Endothelial cell of umbilical vein (primary cell): ENCODE measurements around the gene KRTAP20-4. TPM values are rescaled to one million over a fixed set of nuclear protein-coding genes. Genes with fewer than 3 reads are reported as not detected.

ENCODE experiments used
- BruUV-seq: library from RNA; stranded (reverse); fragments of 400-500 nt; replicated peaks from 2 replicates; lab custom pipeline; 2021; lab: Mats Ljungman, UMichigan
- CTCF ChIA-PET: fragments of 300-600, 350-600 bp; sonication (Branson Sonifier 250); formaldehyde crosslinking; loops from one replicate; lab custom pipeline; 2021; ENCODE audit warnings: antibody characterized with exemption, inconsistent platforms; lab: Charles Lee
- POLR2A ChIA-PET: fragments of 300-600, 350-600 bp; sonication (Branson Sonifier 250); formaldehyde crosslinking; loops from one replicate; lab custom pipeline; 2021; ENCODE audit warnings: antibody characterized with exemption, inconsistent platforms; lab: Charles Lee
- DNase-seq: peaks from one replicate; pipeline ENCODE4 v3.0.0-alpha.2; 2011; ENCODE audit warnings: low read depth, low spot score
- FAIRE-seq: peaks from 2 replicates; lab custom pipeline; 2011; peaks lifted over from hg19 to GRCh38; lab: Jason Lieb, UNC
- H2AFZ ChIP-seq: 2 replicates; pipeline ENCODE4 v1.6.0; 2012; ENCODE audit warnings: low read depth, low read length, control low read depth, inconsistent platforms
- H3K27ac ChIP-seq: 2 replicates; pipeline ENCODE4 v1.5.1; 2011; ENCODE audit warnings: low read depth, mild to moderate bottlenecking, control low read depth, low read length, moderate library complexity; ENCODE audit not compliant: insufficient read depth
- H3K27me3 ChIP-seq, 2 experiments: 2 replicates each; pipeline versions ENCODE4 v1.6.0 to v1.6.1; 2011; ENCODE audit warnings: low read length in 2 of 2, mixed read lengths in 1 of 2; ENCODE audit not compliant: control insufficient read depth in 2 of 2, insufficient read depth in 2 of 2
- H3K36me3 ChIP-seq, 2 experiments: 2 replicates in 1 of 2; 3 replicates in 1 of 2; pipeline ENCODE4 v1.5.1; 2011; ENCODE audit warnings: low read length in 2 of 2, mild to moderate bottlenecking in 1 of 2, moderate library complexity in 1 of 2; ENCODE audit not compliant: control insufficient read depth in 2 of 2, insufficient read depth in 2 of 2; ENCODE audit errors: extremely low read depth in 1 of 2
- H3K4me1 ChIP-seq: 3 replicates; pipeline ENCODE4 v1.5.1; 2011; ENCODE audit warnings: mild to moderate bottlenecking, low read length; ENCODE audit not compliant: control insufficient read depth, insufficient read depth; ENCODE audit errors: extremely low read depth
- H3K4me2 ChIP-seq: 2 replicates; pipeline ENCODE4 v1.6.1; 2011; ENCODE audit warnings: low read length, control low read depth, mixed read lengths; ENCODE audit not compliant: insufficient read depth
- H3K4me3 ChIP-seq, 3 experiments: fragments of 200-600 bp in 1 of 3; sonication (generic), shearing (Covaris generic) in 1 of 3; replicated peaks in 1 of 3; 2 replicates each; pipeline ENCODE4 v1.5.1; 2011 to 2016; ENCODE audit warnings: control low read depth in 3 of 3, low read length in 3 of 3, mild to moderate bottlenecking in 2 of 3, inconsistent platforms in 1 of 3, low read depth in 1 of 3, moderate library complexity in 1 of 3; ENCODE audit not compliant: insufficient read depth in 1 of 3
- H3K79me2 ChIP-seq: 2 replicates; pipeline ENCODE4 v1.6.0; 2012; ENCODE audit warnings: low read length, inconsistent platforms; ENCODE audit not compliant: control insufficient read depth, insufficient read depth
- H3K9ac ChIP-seq: replicated peaks from 2 replicates; pipeline ENCODE3; 2011; ENCODE audit warnings: low read length, control low read depth; ENCODE audit not compliant: insufficient read depth; ENCODE audit errors: extremely low read depth
- H3K9me1 ChIP-seq: replicated peaks from 3 replicates; pipeline ENCODE4 v1.6.0; 2011; ENCODE audit warnings: mild to moderate bottlenecking, low read length; ENCODE audit not compliant: control insufficient read depth, insufficient read depth; ENCODE audit errors: extremely low read depth
- H3K9me3 ChIP-seq: replicated peaks from 2 replicates; pipeline ENCODE4 v1.5.1; 2012; ENCODE audit warnings: low read length, inconsistent platforms; ENCODE audit not compliant: control insufficient read depth, insufficient read depth
- H4K20me1 ChIP-seq: replicated peaks from 2 replicates; pipeline ENCODE3; 2011; ENCODE audit warnings: mild to moderate bottlenecking, low read length; ENCODE audit not compliant: control insufficient read depth, insufficient read depth; ENCODE audit errors: extremely low read depth
- EZH2 ChIP-seq: IDR thresholded peaks from 2 replicates; pipeline ENCODE4 v1.6.1; 2012; ENCODE audit warnings: borderline replicate concordance, low read depth, mild to moderate bottlenecking, moderate library complexity, low read length, inconsistent platforms; ENCODE audit not compliant: severe bottlenecking
- FOS ChIP-seq: IDR thresholded peaks from 2 replicates; pipeline ENCODE4 v1.6.1; 2011; ENCODE audit warnings: mild to moderate bottlenecking, low read length, moderate library complexity, borderline replicate concordance; ENCODE audit not compliant: insufficient read depth
- GATA2 ChIP-seq: IDR thresholded peaks from 2 replicates; pipeline ENCODE4 v1.7.0; 2011; ENCODE audit warnings: low read depth, mild to moderate bottlenecking, moderate library complexity, mixed read lengths, low read length; ENCODE audit not compliant: insufficient read length, insufficient read depth
- JUN ChIP-seq: IDR thresholded peaks from 2 replicates; pipeline ENCODE4 v1.6.1; 2011; ENCODE audit warnings: borderline replicate concordance, low read depth; ENCODE audit not compliant: insufficient read length, insufficient read depth
- MYC ChIP-seq: IDR thresholded peaks from one replicate; pipeline ENCODE4 v1.6.1; 2011; ENCODE audit warnings: mild to moderate bottlenecking, low read depth, low read length
- POLR2A ChIP-seq: IDR thresholded peaks from 2 replicates; pipeline ENCODE4 v1.6.1; 2012; ENCODE audit warnings: low read depth, mild to moderate bottlenecking, control low read depth, low read length
- POLR2AphosphoS5 ChIP-seq: IDR thresholded peaks from 2 replicates; pipeline ENCODE4 v1.6.1; 2012; ENCODE audit warnings: low read depth, mild to moderate bottlenecking, control low read depth, low read length, moderate library complexity; ENCODE audit not compliant: insufficient read depth
- dilution Hi-C: fragments of 300-500 bp; cut with MboI; formaldehyde crosslinking; loops from one replicate; pipeline ENCODE4 v1.15.0; 2019; ENCODE audit warnings: low sequenced_read_pairs; ENCODE audit not compliant: extremely low pct_ligation_motif_present
- intact Hi-C: fragments of 100-400 bp; cut with micrococcal nuclease; formaldehyde crosslinking; loops from one replicate; pipeline ENCODE4 v1.10.0; 2022
- polyA plus RNA-seq, 4 experiments: library from polyadenylated mRNA; depleted of rRNA in 3 of 4; stranded (reverse) in 3 of 4; unstranded in 1 of 4; fragments of >200 nt; gene quantifications; 2 replicates each; pipeline versions ENCODE4 v1.2.1 to v1.2.3, GENCODE V29; 2011 to 2012; ENCODE audit warnings: missing spikeins in 1 of 4
- total RNA-seq: library from RNA; stranded (reverse); gene quantifications from 2 replicates; pipeline ENCODE4 v1.2.3, GENCODE V29; 2021
- TF ChIP-seq, protein P1 (sequence below): IDR thresholded peaks from 2 replicates; pipeline ENCODE4 v1.6.1; 2011; ENCODE audit not compliant: insufficient read depth, insufficient read length
- TF ChIP-seq, protein P2 (sequence below), 2 donors: IDR thresholded peaks; 1 replicate in 1 of 2; 2 replicates in 1 of 2; pipeline ENCODE4 v1.5.1; 2011; ENCODE audit warnings: low read length in 2 of 2, mild to moderate bottlenecking in 2 of 2, moderate library complexity in 2 of 2, control low read depth in 1 of 2, inconsistent platforms in 1 of 2, low read depth in 1 of 2; ENCODE audit not compliant: insufficient read depth in 1 of 2; ENCODE audit errors: extremely low read depth in 1 of 2

KRTAP20-4 gene
- total and polyA plus RNA-seq, 2 donors (not counting 3 experiments of a cell fraction or from before 2014, with no cell fraction given): not detected

DNA sequence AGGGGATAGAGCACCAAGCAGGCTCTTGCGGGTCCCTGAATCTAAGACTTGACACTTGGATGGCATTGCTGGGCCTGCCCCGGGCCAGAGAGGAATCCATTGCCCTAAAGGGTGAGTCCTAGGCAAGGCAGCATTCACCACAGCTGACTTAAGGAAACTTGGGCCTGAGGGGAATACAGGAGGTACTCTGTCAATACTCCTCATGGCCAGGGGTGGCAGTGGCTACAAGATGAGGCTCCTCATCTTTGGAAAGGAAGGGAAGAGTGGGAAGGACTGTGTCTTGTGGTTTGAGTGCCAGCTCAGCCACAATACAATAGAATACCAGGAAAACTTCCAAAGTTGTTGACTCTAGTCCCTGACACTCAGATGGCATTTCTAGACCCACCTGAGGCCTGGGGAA, 14.5 kb upstream of the KRTAP20-4 start:
- BruUV-seq: no TSS peak
- ChIA-PET CTCF (no interaction called here), POLR2A (no interaction called here)
- Histone ChIP-seq H3K27me3 (no peaks in the 10 kb centered on the region), H3K4me2 (no peak overlapping the region), H3K27ac (no peak overlapping the region), H3K9ac (no peak overlapping the region), H4K20me1 (no peaks in the 10 kb centered on the region), H3K9me3 (peaks cover 2% of the 10 kb centered on the region), H3K9me1 (no peaks in the 10 kb centered on the region), H3K79me2 (no peaks in the 10 kb centered on the region), H2AFZ (no peak overlapping the region), H3K4me3 (no peak overlapping the region), H3K36me3 (no peaks in the 10 kb centered on the region), H3K4me1 (no peaks in the 10 kb centered on the region)
- TF ChIP-seq, protein P1, sequence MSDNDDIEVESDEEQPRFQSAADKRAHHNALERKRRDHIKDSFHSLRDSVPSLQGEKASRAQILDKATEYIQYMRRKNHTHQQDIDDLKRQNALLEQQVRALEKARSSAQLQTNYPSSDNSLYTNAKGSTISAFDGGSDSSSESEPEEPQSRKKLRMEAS: no peak
- TF ChIP-seq EZH2 (no peak), GATA2 (no peak), JUN (no peak), POLR2A (no peak), POLR2AphosphoS5 (no peak), FOS (no peak), MYC (no peak)
- TF ChIP-seq, protein P2, sequence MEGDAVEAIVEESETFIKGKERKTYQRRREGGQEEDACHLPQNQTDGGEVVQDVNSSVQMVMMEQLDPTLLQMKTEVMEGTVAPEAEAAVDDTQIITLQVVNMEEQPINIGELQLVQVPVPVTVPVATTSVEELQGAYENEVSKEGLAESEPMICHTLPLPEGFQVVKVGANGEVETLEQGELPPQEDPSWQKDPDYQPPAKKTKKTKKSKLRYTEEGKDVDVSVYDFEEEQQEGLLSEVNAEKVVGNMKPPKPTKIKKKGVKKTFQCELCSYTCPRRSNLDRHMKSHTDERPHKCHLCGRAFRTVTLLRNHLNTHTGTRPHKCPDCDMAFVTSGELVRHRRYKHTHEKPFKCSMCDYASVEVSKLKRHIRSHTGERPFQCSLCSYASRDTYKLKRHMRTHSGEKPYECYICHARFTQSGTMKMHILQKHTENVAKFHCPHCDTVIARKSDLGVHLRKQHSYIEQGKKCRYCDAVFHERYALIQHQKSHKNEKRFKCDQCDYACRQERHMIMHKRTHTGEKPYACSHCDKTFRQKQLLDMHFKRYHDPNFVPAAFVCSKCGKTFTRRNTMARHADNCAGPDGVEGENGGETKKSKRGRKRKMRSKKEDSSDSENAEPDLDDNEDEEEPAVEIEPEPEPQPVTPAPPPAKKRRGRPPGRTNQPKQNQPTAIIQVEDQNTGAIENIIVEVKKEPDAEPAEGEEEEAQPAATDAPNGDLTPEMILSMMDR (IDR thresholded peaks at IDR 0.05; ENCODE audit: extremely low read depth in 1 of 2, insufficient read depth in 1 of 2, low read depth in 1 of 2, low read length in 2 of 2): no peak
- intact Hi-C loops: no loop called here
- no peak for FAIRE-seq
- DNase-seq: no peak
- dilution Hi-C loops: no loop called here
